MV-4-11 (cell line): ENCODE measurements around the gene ERP27.

ENCODE experiments used
- DNase-seq: peaks from one replicate; lab custom pipeline; 2025; lab: John Stamatoyannopoulos, UW

The ERP27 gene

GRCh38 chr12:14936224-14936861 is 2.0 kb downstream of the ERP27 start:
- no peak for DNase-seq

GRCh38 chr12:14935031-14935430 is 3.3 kb downstream of the ERP27 start:
- no peak for DNase-seq

GRCh38 chr12:14934511-14934910 is 3.8 kb downstream of the ERP27 start:
- no peak for DNase-seq

DNA sequence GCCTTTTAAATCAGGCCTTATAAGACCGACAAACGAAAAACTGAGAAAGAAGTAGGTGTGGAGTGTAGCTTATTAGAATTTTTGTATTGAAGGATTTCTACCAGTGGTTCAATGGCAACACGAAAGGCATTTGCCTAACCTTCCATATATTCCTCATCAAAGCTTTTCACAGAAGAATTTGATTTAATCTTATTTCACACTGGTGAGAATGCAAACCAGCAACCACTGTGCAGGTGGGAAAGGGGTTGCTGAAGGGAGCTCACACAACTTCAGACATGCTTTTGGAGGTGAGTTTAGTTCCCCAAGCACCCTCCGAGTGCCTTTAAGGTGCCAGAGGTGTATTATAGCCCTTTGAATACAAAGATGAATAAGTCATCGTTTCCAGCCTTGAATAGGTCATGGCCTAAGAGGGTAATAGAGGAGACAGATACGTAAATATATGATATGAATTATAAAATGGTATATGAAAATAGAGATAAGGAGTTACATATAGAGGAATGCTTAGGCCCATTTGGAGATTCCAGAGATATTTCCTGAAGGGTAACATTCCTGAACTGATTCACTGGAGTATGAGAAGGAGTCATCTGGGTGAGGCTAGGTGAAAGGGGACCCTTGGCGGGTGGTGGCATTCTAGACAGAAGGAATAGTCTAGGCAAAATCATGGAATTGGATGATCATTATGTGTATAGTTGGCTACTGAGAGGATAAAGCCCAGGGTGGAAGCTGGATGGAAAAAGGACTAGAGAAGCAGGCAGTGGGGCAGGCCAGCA is 6.4 kb downstream of the ERP27 start:
- no peak for DNase-seq

- no peak for DNase-seq
These were observed 7.0 kb downstream of the ERP27 start for GRCh38 chr12:14931359-14931758.

DNA sequence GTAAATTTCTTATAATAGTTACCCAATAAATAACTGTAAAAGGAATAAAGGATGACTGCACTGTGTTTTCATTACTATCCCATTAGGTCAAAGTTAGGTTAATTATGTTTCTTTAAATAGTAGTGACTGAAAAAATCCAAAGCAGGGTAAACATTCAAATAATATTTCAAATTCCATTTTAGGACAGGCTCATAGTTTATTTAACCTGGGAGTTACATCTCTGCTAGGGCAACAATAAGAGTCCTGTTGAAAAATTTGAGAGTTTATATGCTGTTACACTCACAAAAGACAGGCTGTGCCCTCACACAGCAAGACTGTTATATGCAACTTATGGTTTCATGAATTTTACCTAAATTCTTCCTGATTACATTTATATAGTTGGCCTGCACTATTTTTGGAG is 8.0 kb downstream of the ERP27 start:
- DNase-seq = no peak

- no peak for DNase-seq
These were observed 9.4 kb downstream of the ERP27 start for GRCh38 chr12:14928931-14929330.

DNA sequence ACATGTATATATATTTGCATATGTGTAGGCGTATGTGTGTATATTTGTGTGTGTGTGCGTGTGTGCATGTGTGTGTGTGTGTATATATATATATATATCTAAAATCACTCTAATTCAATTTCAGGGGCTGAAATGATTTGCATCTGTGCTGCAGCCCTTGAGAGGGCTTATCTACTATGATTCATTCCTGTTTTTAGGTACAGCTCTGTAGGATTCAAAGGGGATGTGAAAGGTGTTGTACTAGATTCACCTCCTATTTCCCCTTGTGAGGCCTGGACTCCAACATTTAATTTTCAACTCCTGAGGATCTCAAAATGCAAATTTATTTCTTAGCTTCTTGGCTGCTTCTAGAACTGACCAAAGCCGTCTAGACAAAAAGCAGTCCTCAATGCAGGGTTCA is 11.1 kb downstream of the ERP27 start:
- DNase-seq = no peak

DNA sequence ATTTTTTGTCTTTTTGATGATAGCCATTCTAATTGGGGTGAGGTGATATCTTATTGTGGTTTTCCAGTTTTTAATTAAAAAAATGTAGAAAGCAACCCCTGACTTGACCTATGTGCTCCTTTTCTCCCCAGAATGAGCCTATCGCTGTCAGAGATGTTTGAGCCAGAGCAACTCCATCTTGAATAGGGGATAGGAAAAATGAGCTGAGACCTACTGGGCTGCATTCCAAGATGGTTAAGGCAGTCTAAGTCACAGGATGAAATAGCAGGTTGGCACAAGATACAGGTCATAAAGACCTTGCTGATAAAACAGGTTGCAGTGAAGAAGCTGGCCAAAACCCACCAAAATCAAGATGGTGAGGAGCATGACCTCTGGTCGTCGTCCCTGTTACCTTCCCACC is 13.8 kb downstream of the ERP27 start:
- no peak for DNase-seq

DNA sequence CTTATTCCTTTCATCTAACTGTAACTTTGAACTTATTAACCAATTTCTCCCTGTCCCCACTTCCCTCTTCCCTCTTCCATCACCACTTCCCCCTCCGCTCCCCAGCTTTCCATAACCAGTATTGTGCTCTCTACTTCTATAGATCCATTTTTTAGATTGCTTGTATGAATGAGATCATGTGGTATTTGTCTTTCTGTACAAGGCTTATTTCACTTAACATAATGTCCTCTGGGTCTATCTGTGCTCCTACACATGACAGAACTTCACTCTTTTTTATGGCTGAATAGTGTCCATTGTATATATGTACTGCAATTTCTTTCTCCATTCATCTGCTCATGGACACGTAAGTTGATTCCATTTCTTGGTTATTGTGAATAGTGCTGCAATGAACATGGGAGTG is 14.4 kb downstream of the ERP27 start:
- DNase-seq = no peak

DNA sequence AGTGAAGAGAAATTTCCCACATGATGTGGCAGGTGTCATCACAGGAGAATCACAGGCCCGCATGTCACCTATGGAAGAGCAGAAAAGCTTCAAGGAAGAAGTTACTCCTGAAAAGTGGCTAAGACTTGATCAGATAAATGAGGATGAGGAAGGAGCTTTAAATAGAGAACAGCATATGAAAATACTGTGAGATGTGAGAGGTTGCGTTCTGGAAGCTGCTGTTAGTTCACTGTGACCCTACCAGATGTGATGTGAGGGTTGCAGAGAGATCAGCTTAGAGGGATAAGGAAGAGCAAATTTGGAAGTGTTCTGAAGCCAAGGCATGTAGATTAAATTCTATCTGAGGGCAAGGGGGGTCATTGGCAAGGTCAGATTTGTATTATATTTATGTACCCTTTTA is 17.1 kb downstream of the ERP27 start:
- DNase-seq = no peak

GRCh38 chr12:14920475-14921126 is 17.7 kb downstream of the ERP27 start:
- DNase-seq = peak; percentile 6

DNA sequence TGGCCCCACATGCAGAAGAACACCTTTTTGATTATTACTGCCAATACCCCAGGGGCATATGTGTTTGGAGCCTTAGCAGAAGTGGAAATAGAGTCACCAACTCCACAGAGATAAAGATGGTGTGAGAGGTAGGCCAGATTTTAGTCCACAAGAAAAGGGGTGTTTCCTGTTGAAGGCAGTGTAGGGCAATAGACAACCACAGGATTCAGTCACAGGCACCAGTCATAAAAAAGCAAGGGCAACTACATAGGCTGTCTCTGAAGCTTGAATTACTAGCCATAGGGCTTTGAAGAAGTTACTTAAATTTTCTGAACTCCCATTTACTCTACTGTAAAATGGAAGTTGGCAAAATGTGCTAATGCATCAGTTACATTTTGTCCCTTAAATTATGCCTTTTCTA is 18.9 kb downstream of the ERP27 start:
- DNase-seq = no peak

- no peak for DNase-seq
These were observed 22.6 kb downstream of the ERP27 start for GRCh38 chr12:14915736-14916135.

DNA sequence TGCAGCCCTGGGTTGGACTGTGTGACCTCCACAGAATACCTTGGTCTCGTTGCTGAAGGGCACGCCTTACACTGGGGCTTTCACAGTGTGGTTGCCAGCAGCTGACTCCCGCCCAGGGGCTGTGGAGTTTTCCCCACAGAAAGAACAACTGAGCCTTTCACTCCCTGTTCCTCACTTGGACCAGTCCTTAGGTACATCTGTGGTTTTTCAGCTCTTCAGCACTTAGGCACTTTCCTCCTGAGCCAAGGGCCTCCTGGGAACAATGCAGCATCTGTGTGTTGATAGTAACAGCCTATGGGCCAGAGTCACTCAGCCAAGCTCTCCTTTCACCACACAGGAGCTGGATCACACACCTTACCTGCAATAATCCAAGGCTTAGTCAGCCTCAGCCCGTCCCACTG is 25.0 kb downstream of the ERP27 start:
- no peak for DNase-seq

GRCh38 chr12:14911131-14911530 is 27.2 kb downstream of the ERP27 start:
- no peak for DNase-seq

- DNase-seq = peak; percentile 24
These were observed 28.0 kb downstream of the ERP27 start for GRCh38 chr12:14910090-14910915.

- peak; percentile 7 for DNase-seq
These were observed 30.4 kb downstream of the ERP27 start for GRCh38 chr12:14907953-14908352.

- DNase-seq = no peak
These were observed 32.2 kb downstream of the ERP27 start for GRCh38 chr12:14906114-14906513.

DNA sequence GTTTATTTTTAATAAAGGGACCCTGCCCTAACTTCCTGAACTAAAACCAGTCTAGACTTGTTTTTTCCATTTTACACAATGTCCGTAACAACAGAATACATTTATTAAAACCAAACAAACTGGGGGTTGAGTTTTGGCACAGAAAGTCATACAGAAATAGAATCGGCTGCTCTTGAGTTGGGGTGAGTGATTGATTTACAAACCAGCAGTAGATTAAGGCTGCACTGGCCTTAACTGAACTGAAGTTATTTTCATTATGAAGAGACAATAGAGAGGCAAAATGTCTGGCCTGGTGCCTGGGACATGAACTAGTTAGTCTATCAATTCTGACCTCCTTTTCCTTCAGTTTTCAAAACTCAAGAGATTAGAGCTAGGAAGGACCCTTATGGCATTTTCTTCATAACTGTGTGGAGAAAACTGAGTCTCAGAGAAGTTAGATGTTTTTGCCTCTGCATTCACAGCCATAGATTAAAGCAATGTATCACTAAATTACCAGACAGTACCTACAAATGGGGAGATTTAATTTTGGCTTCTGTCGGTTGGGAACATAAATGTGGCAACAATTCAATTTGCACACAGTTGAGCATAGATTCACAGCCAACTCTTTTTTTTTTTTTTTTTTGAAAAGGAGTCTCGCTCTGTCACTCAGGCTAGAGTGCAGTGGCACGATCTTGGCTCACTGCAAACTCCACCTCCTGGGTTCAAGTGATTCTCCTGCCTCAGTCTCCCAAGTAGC is 32.9 kb downstream of the ERP27 start:
- no peak for DNase-seq

GRCh38 chr12:14904854-14905253 is 33.5 kb downstream of the ERP27 start:
- no peak for DNase-seq
